Adipocyte (in vitro differentiated cells): ENCODE measurements around the gene PTPRO.
A peak's percentile ranks its signal among the peaks of the same experiment; 100 is the strongest.

Experiments used
- DNase-seq: peaks from one replicate; pipeline ENCODE4 v3.0.0-alpha.2; 2015; ENCODE audit warnings: low read depth
- H3K27me3 ChIP-seq: replicated peaks from 2 replicates; pipeline ENCODE4 v1.7.0; 2013; ENCODE audit warnings: mild to moderate bottlenecking, low read length, moderate library complexity; ENCODE audit not compliant: control insufficient read depth, insufficient read depth
- H3K36me3 ChIP-seq: 2 replicates; pipeline ENCODE4 v1.7.0; 2013; ENCODE audit warnings: low read length, mild to moderate bottlenecking, moderate library complexity; ENCODE audit not compliant: control insufficient read depth, insufficient read depth, severe bottlenecking
- H3K4me1 ChIP-seq: 2 replicates; pipeline ENCODE4 v1.7.0; 2013; ENCODE audit warnings: mild to moderate bottlenecking, low read length, moderate library complexity; ENCODE audit not compliant: control insufficient read depth, insufficient read depth
- H3K4me3 ChIP-seq: 2 replicates; pipeline ENCODE4 v1.7.0; 2013; ENCODE audit warnings: mild to moderate bottlenecking, low read length, moderate library complexity
- H3K9ac ChIP-seq: 2 replicates; pipeline ENCODE4 v1.7.0; 2013; ENCODE audit warnings: mild to moderate bottlenecking, low read length, moderate library complexity
- H3K9me3 ChIP-seq: 2 replicates; pipeline ENCODE4 v1.7.0; 2013; ENCODE audit warnings: mild to moderate bottlenecking, low read length, moderate library complexity; ENCODE audit not compliant: control insufficient read depth

PTPRO gene

GRCh38 chr12:15541996-15542631 lies 219.8 kb downstream of the PTPRO start:
- H3K9me3 ChIP-seq, result no peaks in the 10 kb centered on the region
- peaks cover 40% of the 10 kb centered on the region for H3K4me1 ChIP-seq
- H3K9ac ChIP-seq, result no peak overlapping the region
- H3K4me3 ChIP-seq, result no peak overlapping the region
- H3K27me3 ChIP-seq, result no peaks in the 10 kb centered on the region
- no peak for DNase-seq
- no peaks in the 10 kb centered on the region for H3K36me3 ChIP-seq

- H3K9me3 ChIP-seq, result no peaks in the 10 kb centered on the region
- H3K4me1 ChIP-seq, result peaks cover 49% of the 10 kb centered on the region
- DNase-seq, result no peak
These were observed 221.0 kb downstream of the PTPRO start for GRCh38 chr12:15543347-15543746.

GRCh38 chr12:15544589-15544988 lies 222.3 kb downstream of the PTPRO start:
- Histone ChIP-seq H3K9me3 (no peaks in the 10 kb centered on the region), H3K4me1 (peaks cover 45% of the 10 kb centered on the region), H3K9ac (no peak overlapping the region), H3K27me3 (no peaks in the 10 kb centered on the region), H3K4me3 (no peak overlapping the region), H3K36me3 (no peaks in the 10 kb centered on the region)
- DNase-seq, result no peak

More at GRCh38 chr12:15543347-15543746, 221.0 kb downstream of the PTPRO start:
- no peak overlapping the region for H3K4me3 ChIP-seq
- H3K27me3 ChIP-seq, result no peaks in the 10 kb centered on the region
- H3K9ac ChIP-seq, result no peak overlapping the region
- no peaks in the 10 kb centered on the region for H3K36me3 ChIP-seq

GRCh38 chr12:15545334-15545733 lies 223.0 kb downstream of the PTPRO start:
- no peaks in the 10 kb centered on the region for H3K36me3 ChIP-seq
- H3K9ac ChIP-seq, result no peak overlapping the region
- peaks cover 39% of the 10 kb centered on the region for H3K4me1 ChIP-seq
- H3K27me3 ChIP-seq, result no peaks in the 10 kb centered on the region
- H3K9me3 ChIP-seq, result no peaks in the 10 kb centered on the region
- H3K4me3 ChIP-seq, result no peak overlapping the region
- no peak for DNase-seq

GRCh38 chr12:15546102-15546701 lies 223.9 kb downstream of the PTPRO start:
- Histone ChIP-seq H3K36me3 (no peaks in the 10 kb centered on the region), H3K4me1 (peaks cover 31% of the 10 kb centered on the region), H3K4me3 (peak overlapping the region; percentile 28), H3K9me3 (no peaks in the 10 kb centered on the region), H3K9ac (peak overlapping the region; percentile 18), H3K27me3 (no peaks in the 10 kb centered on the region)
- no peak for DNase-seq

- H3K27me3 ChIP-seq, result no peaks in the 10 kb centered on the region
- peak overlapping the region; percentile 19 for H3K4me3 ChIP-seq
These were observed 224.8 kb downstream of the PTPRO start for GRCh38 chr12:15547063-15547462.

GRCh38 chr12:15547691-15548090 lies 225.4 kb downstream of the PTPRO start:
- Histone ChIP-seq H3K9ac (no peak overlapping the region), H3K36me3 (no peaks in the 10 kb centered on the region), H3K4me3 (no peak overlapping the region), H3K4me1 (peaks cover 31% of the 10 kb centered on the region), H3K9me3 (no peaks in the 10 kb centered on the region), H3K27me3 (no peaks in the 10 kb centered on the region)
- no peak for DNase-seq

More at GRCh38 chr12:15547063-15547462, 224.8 kb downstream of the PTPRO start:
- Histone ChIP-seq H3K9me3 (no peaks in the 10 kb centered on the region), H3K4me1 (peaks cover 31% of the 10 kb centered on the region), H3K9ac (no peak overlapping the region), H3K36me3 (no peaks in the 10 kb centered on the region)
- no peak for DNase-seq

- Histone ChIP-seq H3K9me3 (no peaks in the 10 kb centered on the region), H3K4me3 (no peak overlapping the region), H3K36me3 (no peaks in the 10 kb centered on the region), H3K4me1 (peaks cover 28% of the 10 kb centered on the region), H3K27me3 (no peaks in the 10 kb centered on the region), H3K9ac (no peak overlapping the region)
- no peak for DNase-seq
These were observed 228.5 kb downstream of the PTPRO start for GRCh38 chr12:15550793-15551192.

- DNase-seq, result peak; percentile 45
- H3K36me3 ChIP-seq, result no peaks in the 10 kb centered on the region
- no peak overlapping the region for H3K4me3 ChIP-seq
- H3K9me3 ChIP-seq, result no peaks in the 10 kb centered on the region
- H3K27me3 ChIP-seq, result no peaks in the 10 kb centered on the region
- H3K4me1 ChIP-seq, result peaks cover 32% of the 10 kb centered on the region
- H3K9ac ChIP-seq, result no peak overlapping the region
These were observed 233.1 kb downstream of the PTPRO start for GRCh38 chr12:15555446-15555845.

- no peaks in the 10 kb centered on the region for H3K36me3 ChIP-seq
- no peak overlapping the region for H3K4me3 ChIP-seq
- DNase-seq, result peak; percentile 30
- peaks cover 32% of the 10 kb centered on the region for H3K4me1 ChIP-seq
- H3K9me3 ChIP-seq, result no peaks in the 10 kb centered on the region
- peak overlapping the region; percentile 21 for H3K9ac ChIP-seq
- no peaks in the 10 kb centered on the region for H3K27me3 ChIP-seq
These were observed 234.2 kb downstream of the PTPRO start for GRCh38 chr12:15556411-15557102.

- peaks cover 55% of the 10 kb centered on the region for H3K4me1 ChIP-seq
- H3K4me3 ChIP-seq, result peak overlapping the region; percentile 53
- no peaks in the 10 kb centered on the region for H3K36me3 ChIP-seq
- DNase-seq, result no peak
- H3K27me3 ChIP-seq, result no peaks in the 10 kb centered on the region
- H3K9me3 ChIP-seq, result no peaks in the 10 kb centered on the region
- H3K9ac ChIP-seq, result peak overlapping the region; percentile 68
These were observed 236.7 kb downstream of the PTPRO start for GRCh38 chr12:15558915-15559528.
